ENCODE measurements around the gene LRRC49.

DNA sequence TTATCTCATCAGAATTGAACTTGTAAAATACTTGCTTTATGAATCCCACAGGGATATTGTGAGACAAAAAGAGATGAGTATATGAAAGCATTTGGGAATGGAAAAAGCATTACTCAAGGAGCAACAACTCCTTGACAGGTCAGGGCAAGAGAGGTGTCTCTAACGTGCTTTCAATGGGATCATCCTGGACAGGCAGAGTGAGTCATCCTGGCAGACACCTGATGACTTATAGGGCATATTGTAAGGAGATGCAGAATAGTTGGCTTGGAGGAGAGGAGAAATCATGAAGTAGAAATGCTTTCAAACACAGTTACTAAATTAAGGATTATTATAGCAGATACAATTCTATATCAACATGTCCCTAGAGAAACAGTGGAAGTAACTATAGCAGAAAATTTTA is 150.7 kb downstream of the LRRC49 start:
- TF ChIP-seq, protein P1, sequence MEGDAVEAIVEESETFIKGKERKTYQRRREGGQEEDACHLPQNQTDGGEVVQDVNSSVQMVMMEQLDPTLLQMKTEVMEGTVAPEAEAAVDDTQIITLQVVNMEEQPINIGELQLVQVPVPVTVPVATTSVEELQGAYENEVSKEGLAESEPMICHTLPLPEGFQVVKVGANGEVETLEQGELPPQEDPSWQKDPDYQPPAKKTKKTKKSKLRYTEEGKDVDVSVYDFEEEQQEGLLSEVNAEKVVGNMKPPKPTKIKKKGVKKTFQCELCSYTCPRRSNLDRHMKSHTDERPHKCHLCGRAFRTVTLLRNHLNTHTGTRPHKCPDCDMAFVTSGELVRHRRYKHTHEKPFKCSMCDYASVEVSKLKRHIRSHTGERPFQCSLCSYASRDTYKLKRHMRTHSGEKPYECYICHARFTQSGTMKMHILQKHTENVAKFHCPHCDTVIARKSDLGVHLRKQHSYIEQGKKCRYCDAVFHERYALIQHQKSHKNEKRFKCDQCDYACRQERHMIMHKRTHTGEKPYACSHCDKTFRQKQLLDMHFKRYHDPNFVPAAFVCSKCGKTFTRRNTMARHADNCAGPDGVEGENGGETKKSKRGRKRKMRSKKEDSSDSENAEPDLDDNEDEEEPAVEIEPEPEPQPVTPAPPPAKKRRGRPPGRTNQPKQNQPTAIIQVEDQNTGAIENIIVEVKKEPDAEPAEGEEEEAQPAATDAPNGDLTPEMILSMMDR (IDR thresholded peaks at IDR 0.05; ENCODE audit: insufficient read depth, low read depth, low read length), result no peak
- no peak for TF ChIP-seq EZH2 (IDR thresholded peaks at IDR 0.05; ENCODE audit: insufficient read depth, low read length)

Data from astrocyte (in vitro differentiated cells and primary cell).